Astrocyte (in vitro differentiated cells and primary cell): ENCODE measurements around the gene TENT5A.

Experiments
- CTCF ChIP-seq: IDR thresholded peaks from 2 replicates; pipeline ENCODE4 v1.5.1; 2011; ENCODE audit warnings: low read depth, mild to moderate bottlenecking, inconsistent platforms, low read length, moderate library complexity; ENCODE audit not compliant: insufficient read depth
- EZH2 ChIP-seq: IDR thresholded peaks from 2 replicates; pipeline ENCODE4 v1.6.1; 2012; ENCODE audit warnings: mild to moderate bottlenecking, low read length, inconsistent platforms; ENCODE audit not compliant: insufficient read depth

GRCh38 chr6:81771097-81771496 lies 18.6 kb upstream of the TENT5A start:
- TF ChIP-seq CTCF (no peak), EZH2 (no peak)
